GM04504 (cell line): ENCODE data around the gene KLK5.
"Not testable (repeated sequence)": the region's sequence is repeated elsewhere in the genome, so short reads cannot be mapped to it uniquely, and the experiment has no call there.

ENCODE experiments used
- DNase-seq: peaks from one replicate; pipeline ENCODE4 v3.0.0-alpha.2; 2012; ENCODE audit warnings: low read depth

The KLK5 gene

GRCh38 chr19:50921426-50922316 lies 31.2 kb downstream of the KLK5 start:
- DNase-seq: no peak

- no peak for DNase-seq
These were observed 36.8 kb downstream of the KLK5 start for GRCh38 chr19:50916069-50916468.

- no peak for DNase-seq
These were observed 39.8 kb downstream of the KLK5 start for GRCh38 chr19:50912727-50913716.

GRCh38 chr19:50912102-50912599 lies 40.7 kb downstream of the KLK5 start:
- no peak for DNase-seq

GRCh38 chr19:50911206-50912101 lies 41.4 kb downstream of the KLK5 start, which contains the start of gene KLK4:
Gene KLK4 (minus strand): TSS chr19:50911395. CDS start chr19:50910738, 657 bp downstream.
- no peak for DNase-seq

- no peak for DNase-seq
These were observed 42.1 kb downstream of the KLK5 start for GRCh38 chr19:50910722-50911121.

- DNase-seq: no peak
These were observed 43.4 kb downstream of the KLK5 start for GRCh38 chr19:50909240-50910070.

GRCh38 chr19:50908336-50908735 lies 44.5 kb downstream of the KLK5 start:
- no peak for DNase-seq

- no peak for DNase-seq
These were observed 46.6 kb downstream of the KLK5 start for GRCh38 chr19:50906217-50906616.

- no peak for DNase-seq
These were observed 50.2 kb downstream of the KLK5 start for GRCh38 chr19:50902640-50903039.

- DNase-seq: no peak
These were observed 53.3 kb downstream of the KLK5 start for GRCh38 chr19:50899569-50899968.

GRCh38 chr19:50898018-50898417 lies 54.8 kb downstream of the KLK5 start:
- no peak for DNase-seq

- DNase-seq: no peak
These were observed 55.2 kb downstream of the KLK5 start for GRCh38 chr19:50897612-50898011.

GRCh38 chr19:50897191-50897607 lies 55.6 kb downstream of the KLK5 start:
- no peak for DNase-seq

- peak; percentile 6 for DNase-seq
These were observed 56.1 kb downstream of the KLK5 start for GRCh38 chr19:50896591-50897190.

- DNase-seq: not testable (repeated sequence)
These were observed 56.7 kb downstream of the KLK5 start for GRCh38 chr19:50896089-50896590.

GRCh38 chr19:50894478-50895356 lies 58.1 kb downstream of the KLK5 start:
- no peak for DNase-seq
